Keratinocyte (primary cell): ENCODE results near the gene CENPV.

Source experiments
- EZH2 ChIP-seq: IDR thresholded peaks from one replicate; pipeline ENCODE4 v1.6.1; 2012; ENCODE audit warnings: inconsistent platforms, mild to moderate bottlenecking, low read length, moderate library complexity
- TF ChIP-seq, protein P1 (sequence below), 3 experiments: IDR thresholded peaks in 1 of 3; conservative IDR thresholded peaks in 1 of 3; optimal IDR thresholded peaks in 1 of 3; 2 replicates in 2 of 3; 3 replicates in 1 of 3; pipeline versions ENCODE3 to v1.5.1; 2011; ENCODE audit warnings: low read length in 3 of 3, mild to moderate bottlenecking in 3 of 3, moderate library complexity in 2 of 3, control low read depth in 1 of 3, inconsistent platforms in 1 of 3; ENCODE audit not compliant: insufficient read depth in 2 of 3; ENCODE audit errors: extremely low read depth in 1 of 3

GRCh38 chr17:16352667-16353316, 477 bp downstream of the CENPV start:
- TF ChIP-seq, protein P1, sequence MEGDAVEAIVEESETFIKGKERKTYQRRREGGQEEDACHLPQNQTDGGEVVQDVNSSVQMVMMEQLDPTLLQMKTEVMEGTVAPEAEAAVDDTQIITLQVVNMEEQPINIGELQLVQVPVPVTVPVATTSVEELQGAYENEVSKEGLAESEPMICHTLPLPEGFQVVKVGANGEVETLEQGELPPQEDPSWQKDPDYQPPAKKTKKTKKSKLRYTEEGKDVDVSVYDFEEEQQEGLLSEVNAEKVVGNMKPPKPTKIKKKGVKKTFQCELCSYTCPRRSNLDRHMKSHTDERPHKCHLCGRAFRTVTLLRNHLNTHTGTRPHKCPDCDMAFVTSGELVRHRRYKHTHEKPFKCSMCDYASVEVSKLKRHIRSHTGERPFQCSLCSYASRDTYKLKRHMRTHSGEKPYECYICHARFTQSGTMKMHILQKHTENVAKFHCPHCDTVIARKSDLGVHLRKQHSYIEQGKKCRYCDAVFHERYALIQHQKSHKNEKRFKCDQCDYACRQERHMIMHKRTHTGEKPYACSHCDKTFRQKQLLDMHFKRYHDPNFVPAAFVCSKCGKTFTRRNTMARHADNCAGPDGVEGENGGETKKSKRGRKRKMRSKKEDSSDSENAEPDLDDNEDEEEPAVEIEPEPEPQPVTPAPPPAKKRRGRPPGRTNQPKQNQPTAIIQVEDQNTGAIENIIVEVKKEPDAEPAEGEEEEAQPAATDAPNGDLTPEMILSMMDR (optimal IDR thresholded peaks at IDR 0.05 in 1 of 3, IDR thresholded peaks at IDR 0.05 in 1 of 3, conservative IDR thresholded peaks at IDR 0.05 in 1 of 3; ENCODE audit: extremely low read depth in 1 of 3, insufficient read depth in 2 of 3, low read length in 3 of 3): no peak
- TF ChIP-seq EZH2: peak; percentile 56
